Nephron progenitor cell (in vitro differentiated cells): ENCODE results near the gene FOXP4.

Experiments used
- DNase-seq: peaks from one replicate; pipeline ENCODE4 v3.0.0; 2021
- H3K27ac Mint-ChIP-seq: 2 replicates; pipeline ENCODE4 v1.8.0; 2021; ENCODE audit warnings: mild to moderate bottlenecking, moderate library complexity, mixed read lengths
- H3K27me3 Mint-ChIP-seq: 2 replicates; pipeline ENCODE4 v1.8.0; 2021; ENCODE audit warnings: mild to moderate bottlenecking, low read depth, mixed read lengths; ENCODE audit not compliant: poor library complexity
- H3K36me3 Mint-ChIP-seq: 2 replicates; pipeline ENCODE4 v1.8.0; 2021; ENCODE audit warnings: low read depth, mixed read lengths
- H3K4me1 Mint-ChIP-seq: 2 replicates; pipeline ENCODE4 v1.8.0; 2021; ENCODE audit warnings: mixed read lengths
- H3K4me3 Mint-ChIP-seq: 2 replicates; pipeline ENCODE4 v1.8.0; 2021; ENCODE audit warnings: mild to moderate bottlenecking, moderate library complexity, mixed read lengths
- H3K9me3 Mint-ChIP-seq: 2 replicates; pipeline ENCODE4 v1.8.0; 2021; ENCODE audit warnings: mild to moderate bottlenecking, moderate library complexity, mixed read lengths
- CTCF ChIP-seq: fragments of 200-600 bp; sonication (generic); IDR thresholded peaks from 2 replicates; pipeline ENCODE4 v1.5.0; 2021; ENCODE audit warnings: antibody characterized with exemption

The FOXP4 gene

DNA sequence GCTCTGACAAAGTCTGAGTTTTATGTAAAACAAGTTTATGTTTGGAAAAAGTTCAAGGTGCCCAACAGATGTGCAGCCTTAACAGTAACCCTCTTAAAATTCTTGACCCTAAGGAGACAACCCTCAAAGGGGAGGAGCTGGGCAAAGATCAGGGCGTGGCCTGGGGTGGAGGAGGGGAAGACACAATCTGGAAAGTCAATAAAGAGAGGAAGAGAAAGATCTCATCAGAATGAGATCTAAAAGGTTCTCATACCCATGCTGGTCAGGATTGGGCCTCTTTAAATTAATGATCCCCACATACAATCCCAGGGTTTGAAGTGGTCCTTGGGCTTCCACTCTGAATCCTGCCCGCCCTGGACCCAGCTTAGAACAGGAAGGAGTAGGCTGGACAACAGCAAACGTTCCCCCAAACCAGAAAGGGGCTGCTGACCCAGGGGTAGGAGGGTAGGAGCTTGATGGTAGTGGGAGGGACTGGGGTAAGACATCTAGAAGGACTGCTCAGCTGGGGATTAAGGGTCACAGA is 33.0 kb downstream of the FOXP4 start:
- no peak for TF ChIP-seq CTCF
- no peaks in the 10 kb centered on the region for H3K9me3 Mint-ChIP-seq
- peaks cover 100% of the 10 kb centered on the region for H3K4me1 Mint-ChIP-seq
- no peak for DNase-seq
- H3K36me3 Mint-ChIP-seq: peaks cover 42% of the 10 kb centered on the region
- H3K4me3 Mint-ChIP-seq: peak overlapping the region; percentile 35
- H3K27ac Mint-ChIP-seq: peak overlapping the region; percentile 99
- peaks cover 12% of the 10 kb centered on the region for H3K27me3 Mint-ChIP-seq

GRCh38 chr6:41580690-41581089 is 34.5 kb downstream of the FOXP4 start:
- TF ChIP-seq CTCF: no peak
- Mint-ChIP-seq H3K27me3 (peaks cover 12% of the 10 kb centered on the region), H3K4me1 (peaks cover 100% of the 10 kb centered on the region), H3K27ac (no peak overlapping the region), H3K4me3 (no peak overlapping the region), H3K9me3 (no peaks in the 10 kb centered on the region), H3K36me3 (peaks cover 40% of the 10 kb centered on the region)
- DNase-seq: no peak

GRCh38 chr6:41581381-41581991 is 35.3 kb downstream of the FOXP4 start:
- Mint-ChIP-seq H3K36me3 (peaks cover 43% of the 10 kb centered on the region), H3K4me3 (no peak overlapping the region), H3K4me1 (peaks cover 100% of the 10 kb centered on the region), H3K9me3 (no peaks in the 10 kb centered on the region), H3K27ac (no peak overlapping the region), H3K27me3 (peaks cover 12% of the 10 kb centered on the region)
- TF ChIP-seq CTCF: no peak
- DNase-seq: no peak

DNA sequence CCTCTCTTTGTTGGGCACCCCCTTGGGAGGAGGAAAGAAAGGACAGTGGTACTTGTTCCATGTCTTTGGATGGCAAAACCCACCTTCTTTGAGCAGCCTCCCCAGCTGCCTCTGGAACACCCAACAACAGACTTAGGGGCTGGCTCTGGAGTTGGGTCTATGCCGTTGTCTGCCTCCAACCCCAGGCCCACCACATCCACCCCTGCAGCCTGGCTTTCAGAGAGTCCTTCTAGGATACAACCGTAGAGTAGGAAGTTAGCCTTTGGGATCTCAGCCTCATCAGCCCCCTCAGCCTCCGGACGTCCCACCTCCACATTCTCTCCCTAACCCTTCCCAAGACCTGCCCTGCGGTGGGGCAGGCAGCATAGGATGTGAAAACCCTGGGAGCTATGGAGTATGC is 36.4 kb downstream of the FOXP4 start:
- Mint-ChIP-seq H3K4me3 (no peak overlapping the region), H3K27ac (no peak overlapping the region), H3K9me3 (no peaks in the 10 kb centered on the region), H3K36me3 (peaks cover 44% of the 10 kb centered on the region), H3K4me1 (peaks cover 96% of the 10 kb centered on the region), H3K27me3 (peaks cover 11% of the 10 kb centered on the region)
- no peak for TF ChIP-seq CTCF
- DNase-seq: no peak

- peaks cover 11% of the 10 kb centered on the region for H3K27me3 Mint-ChIP-seq
- H3K27ac Mint-ChIP-seq: no peak overlapping the region
- peaks cover 55% of the 10 kb centered on the region for H3K36me3 Mint-ChIP-seq
- DNase-seq: no peak
- H3K4me3 Mint-ChIP-seq: no peak overlapping the region
- no peak for TF ChIP-seq CTCF
- H3K4me1 Mint-ChIP-seq: peaks cover 96% of the 10 kb centered on the region
- H3K9me3 Mint-ChIP-seq: no peaks in the 10 kb centered on the region
Measured at GRCh38 chr6:41583565-41583964, 37.4 kb downstream of the FOXP4 start.

GRCh38 chr6:41584205-41584604 is 38.0 kb downstream of the FOXP4 start:
- H3K9me3 Mint-ChIP-seq: no peaks in the 10 kb centered on the region
- peaks cover 91% of the 10 kb centered on the region for H3K4me1 Mint-ChIP-seq
- H3K27ac Mint-ChIP-seq: no peak overlapping the region
- no peak for TF ChIP-seq CTCF
- peaks cover 55% of the 10 kb centered on the region for H3K36me3 Mint-ChIP-seq
- H3K4me3 Mint-ChIP-seq: no peak overlapping the region
- H3K27me3 Mint-ChIP-seq: peaks cover 11% of the 10 kb centered on the region
- no peak for DNase-seq
